H1 (cell line): ENCODE measurements around the gene RELL2. TPM values are rescaled to one million over a fixed set of nuclear protein-coding genes. Genes with fewer than 3 reads are reported as not detected.

Source experiments
- CTCF ChIA-PET: fragments of 300-600 bp; sonication (Branson Sonifier 250); formaldehyde crosslinking; loops from one replicate; lab custom pipeline; 2021; ENCODE audit not compliant: partially characterized antibody; lab: Charles Lee
- POLR2A ChIA-PET: fragments of 300-600 bp; sonication (Branson Sonifier 250); formaldehyde crosslinking; loops from one replicate; lab custom pipeline; 2021; ENCODE audit warnings: inconsistent platforms; ENCODE audit not compliant: partially characterized antibody; lab: Charles Lee
- DNase-seq, 2 experiments: peaks; one replicate each; pipeline versions ENCODE4 v3.0.0 to v3.0.0-alpha.2; 2010 to 2022; ENCODE audit warnings: low spot score in 2 of 2, low read depth in 1 of 2, mixed read lengths in 1 of 2
- FAIRE-seq: peaks from 2 replicates; lab custom pipeline; 2011; peaks lifted over from hg19 to GRCh38; lab: Jason Lieb, UNC
- H2AFZ ChIP-seq: 2 replicates; pipeline ENCODE4 v1.8.1; 2012; ENCODE audit warnings: low read length, inconsistent platforms
- H2AK5ac ChIP-seq: 2 replicates; pipeline ENCODE4 v1.6.1; 2013; ENCODE audit warnings: low read depth, low read length
- H2BK120ac ChIP-seq: replicated peaks from 2 replicates; pipeline ENCODE3; 2013; ENCODE audit warnings: low read depth, low read length, inconsistent platforms
- H2BK12ac ChIP-seq: 2 replicates; pipeline ENCODE4 v1.6.1; 2013; ENCODE audit warnings: low read depth, low read length
- H2BK15ac ChIP-seq: 2 replicates; pipeline ENCODE4 v1.6.1; 2013; ENCODE audit warnings: low read length
- H2BK20ac ChIP-seq: 2 replicates; pipeline ENCODE4 v1.6.1; 2013; ENCODE audit warnings: low read length
- H2BK5ac ChIP-seq: 2 replicates; pipeline ENCODE4 v1.6.1; 2013; ENCODE audit warnings: low read depth, low read length
- H3K14ac ChIP-seq: 2 replicates; pipeline ENCODE4 v1.6.1; 2013; ENCODE audit warnings: inconsistent platforms; ENCODE audit not compliant: insufficient read length
- H3K18ac ChIP-seq: 2 replicates; pipeline ENCODE4 v1.6.1; 2013; ENCODE audit warnings: low read length; ENCODE audit errors: extremely low read depth
- H3K23ac ChIP-seq: 2 replicates; pipeline ENCODE4 v1.6.1; 2013; ENCODE audit warnings: inconsistent platforms; ENCODE audit not compliant: insufficient read length
- H3K23me2 ChIP-seq: 2 replicates; pipeline ENCODE4 v1.6.1; 2013; ENCODE audit warnings: low read depth, low read length
- H3K27ac ChIP-seq: 2 replicates; pipeline ENCODE4 v1.6.1; 2011; ENCODE audit warnings: low read depth, low read length, inconsistent platforms
- H3K27me3 ChIP-seq, 4 experiments: replicated peaks in 1 of 4; 1 replicate in 1 of 4; 2 replicates in 3 of 4; pipeline versions ENCODE4 v1.6.1 to v1.8.1; 2011 to 2013; ENCODE audit warnings: low read length in 3 of 4, mild to moderate bottlenecking in 3 of 4, inconsistent platforms in 2 of 4, mixed read lengths in 2 of 4, moderate library complexity in 1 of 4; ENCODE audit not compliant: control insufficient read depth in 3 of 4, insufficient read depth in 3 of 4; ENCODE audit errors: extremely low read depth in 1 of 4
- H3K36me3 ChIP-seq, 4 experiments: 2 replicates each; pipeline versions ENCODE4 v1.6.1 to v1.8.1; 2011 to 2013; ENCODE audit warnings: mild to moderate bottlenecking in 4 of 4, low read length in 3 of 4, moderate library complexity in 2 of 4, control low read depth in 1 of 4, inconsistent platforms in 1 of 4; ENCODE audit not compliant: insufficient read depth in 4 of 4, control insufficient read depth in 2 of 4
- H3K4ac ChIP-seq: replicated peaks from 2 replicates; pipeline ENCODE3; 2013; ENCODE audit warnings: low read length, low read depth, mixed read lengths, inconsistent platforms; ENCODE audit not compliant: insufficient read length
- H3K4me1 ChIP-seq, 4 experiments: replicated peaks in 1 of 4; 1 replicate in 1 of 4; 2 replicates in 3 of 4; pipeline versions ENCODE4 v1.6.1 to v1.8.1; 2011 to 2013; ENCODE audit warnings: low read length in 3 of 4, inconsistent platforms in 2 of 4, mixed read lengths in 1 of 4; ENCODE audit not compliant: insufficient read depth in 4 of 4, control insufficient read depth in 3 of 4
- H3K4me2 ChIP-seq, 2 experiments: 2 replicates each; pipeline versions ENCODE4 v1.6.1 to v1.8.1; 2011 to 2013; ENCODE audit warnings: low read depth in 2 of 2, low read length in 2 of 2, control low read depth in 1 of 2, inconsistent platforms in 1 of 2, mild to moderate bottlenecking in 1 of 2; ENCODE audit not compliant: insufficient read depth in 1 of 2
- H3K4me3 ChIP-seq, 4 experiments: fragments of 200-600, 300-600 bp in 1 of 4; sonication (generic), shearing (Covaris generic), sonication (Bioruptor Twin) in 1 of 4; 2 replicates each; pipeline versions ENCODE4 v1.5.1 to v1.8.1; 2011 to 2016; ENCODE audit warnings: low read length in 4 of 4, low read depth in 3 of 4, control low read depth in 2 of 4, inconsistent platforms in 2 of 4, mild to moderate bottlenecking in 2 of 4, mixed read lengths in 1 of 4, moderate library complexity in 1 of 4; ENCODE audit not compliant: insufficient read depth in 2 of 4; ENCODE audit errors: extremely low read depth in 1 of 4
- H3K56ac ChIP-seq: replicated peaks from 2 replicates; pipeline ENCODE3; 2013; ENCODE audit warnings: low read depth, mild to moderate bottlenecking, mixed read lengths, low read length, inconsistent platforms; ENCODE audit not compliant: insufficient read length
- H3K79me1 ChIP-seq: 2 replicates; pipeline ENCODE4 v1.6.1; 2013; ENCODE audit warnings: low read depth, low read length, control low read depth
- H3K79me2 ChIP-seq, 2 experiments: 2 replicates each; pipeline versions ENCODE4 v1.6.1 to v1.8.1; 2012 to 2013; ENCODE audit warnings: low read length in 2 of 2, mild to moderate bottlenecking in 2 of 2, inconsistent platforms in 1 of 2; ENCODE audit not compliant: insufficient read depth in 2 of 2, control insufficient read depth in 1 of 2
- H3K9ac ChIP-seq, 4 experiments: replicated peaks in 1 of 4; 1 replicate in 1 of 4; 2 replicates in 3 of 4; pipeline versions ENCODE4 v1.6.1 to v1.8.1; 2011 to 2013; ENCODE audit warnings: low read depth in 3 of 4, low read length in 3 of 4, control low read depth in 2 of 4, mild to moderate bottlenecking in 2 of 4, moderate library complexity in 2 of 4, inconsistent platforms in 1 of 4; ENCODE audit errors: extremely low read depth in 1 of 4
- H3K9me3 ChIP-seq, 2 experiments: 2 replicates each; pipeline versions ENCODE4 v1.6.1 to v1.8.1; 2012 to 2013; ENCODE audit warnings: mild to moderate bottlenecking in 2 of 2, moderate library complexity in 2 of 2, control low read depth in 1 of 2, inconsistent platforms in 1 of 2, low read depth in 1 of 2, low read length in 1 of 2, mixed read lengths in 1 of 2; ENCODE audit not compliant: insufficient read depth in 2 of 2
- H4K20me1 ChIP-seq, 2 experiments: replicated peaks in 1 of 2; 2 replicates each; pipeline versions ENCODE3 to v1.8.1; 2011 to 2013; ENCODE audit warnings: inconsistent platforms in 2 of 2, low read length in 2 of 2, mild to moderate bottlenecking in 1 of 2; ENCODE audit not compliant: insufficient read depth in 2 of 2, control insufficient read depth in 1 of 2
- H4K5ac ChIP-seq: 2 replicates; pipeline ENCODE4 v1.6.1; 2013; ENCODE audit warnings: low read length, low read depth, mixed read lengths, inconsistent platforms; ENCODE audit not compliant: insufficient read length
- H4K8ac ChIP-seq: 2 replicates; pipeline ENCODE4 v1.8.0; 2013; ENCODE audit warnings: mild to moderate bottlenecking, moderate library complexity, low read length, inconsistent platforms; ENCODE audit not compliant: insufficient read depth; ENCODE audit errors: extremely low read depth
- H4K91ac ChIP-seq: replicated peaks from 2 replicates; pipeline ENCODE3; 2013; ENCODE audit warnings: low read length, mixed read lengths, inconsistent platforms; ENCODE audit not compliant: insufficient read length
- BRCA1 ChIP-seq: IDR thresholded peaks from 2 replicates; pipeline ENCODE4 v1.6.1; 2012; ENCODE audit warnings: low read depth, low read length, improper control_type of control experiment
- WGBS, 2 experiments: shearing (Covaris generic) in 1 of 2; methylation state at CpG; one replicate each; pipeline versions ENCODE4 v1.1.6 to v1.1.7; 2013 to 2015; ENCODE audit warnings: low lambda C conversion rate in 2 of 2, mixed read lengths in 2 of 2, inconsistent platforms in 1 of 2, low coverage in 1 of 2, missing lambda C conversion rate in 1 of 2; ENCODE audit not compliant: insufficient replicate concordance in 2 of 2, insufficient coverage in 1 of 2, insufficient read length in 1 of 2; ENCODE audit errors: extremely low coverage in 1 of 2, missing lambda C conversion rate in 1 of 2; 5-methylcytosine and 5-hydroxymethylcytosine counted together
- polyA plus RNA-seq, 7 experiments: library from polyadenylated mRNA; depleted of rRNA in 3 of 7; stranded (reverse) in 5 of 7; unstranded in 2 of 7; fragments of >200 nt in 5 of 7; fragments of 200-250 nt in 2 of 7; gene quantifications; 1 replicate in 5 of 7; 2 replicates in 1 of 7; 4 replicates in 1 of 7; pipeline versions ENCODE4 v1.2.1 to v1.2.3, GENCODE V29; 2011 to 2013; ENCODE audit warnings: missing spikeins in 2 of 7, mixed read lengths in 2 of 7
- total RNA-seq: library from RNA; stranded (reverse); fragmentation: NEBNext Ultra II Directional; extraction: Animal tissue kit (Norgen Biotek cat#: 25700); gene quantifications from 2 replicates; pipeline ENCODE4 v1.2.1, GENCODE V29; 2021

RELL2 gene
- total and polyA plus RNA-seq, 2 of the 8 experiments (the other 6 are each of a cell fraction or from before 2014, with no cell fraction given) = 18.6 to 23.7 TPM

GRCh38 chr5:141602606-141603005 is 34.2 kb upstream of the RELL2 start:
- Histone ChIP-seq H4K8ac (no peak overlapping the region), H3K27ac (no peak overlapping the region), H2BK120ac (no peak overlapping the region), H4K20me1 (peaks cover 8 to 10% of the 10 kb centered on the region in 2 experiments), H3K79me2 (peaks cover 8 to 94% of the 10 kb centered on the region in 2 experiments; a peak in 3 of 4 replicates), H3K18ac (no peak overlapping the region), H3K4me1 (no peaks in the 10 kb centered on the region; a peak in 2 of 7 replicates), H3K36me3 (no peaks in the 10 kb centered on the region), H4K91ac (no peak overlapping the region), H2AFZ (no peak overlapping the region), H3K56ac (no peak overlapping the region), H3K9me3 (no peaks in the 10 kb centered on the region), H3K4me3 (no peak overlapping the region), H3K23me2 (no peaks in the 10 kb centered on the region), H3K4me2 (no peak overlapping the region), H2BK5ac (no peak overlapping the region), H3K4ac (no peak overlapping the region), H2AK5ac (no peak overlapping the region), H3K27me3 (no peaks in the 10 kb centered on the region), H3K9ac (no peak overlapping the region), H2BK20ac (no peak overlapping the region), H3K23ac (no peak overlapping the region), H3K14ac (no peak overlapping the region), H2BK15ac (no peak overlapping the region), H3K79me1 (peaks cover 11% of the 10 kb centered on the region), H4K5ac (no peak overlapping the region), H2BK12ac (no peak overlapping the region)
- 85% methylated on average over 1 of the region's 1 CpG; no CpG with 5 or more reads in 1 of the 2 experiments for WGBS, 2 experiments
- DNase-seq (no peak), FAIRE-seq (no peak)
- ChIA-PET CTCF (interaction anchor here (1.2 to 4.0 kb wide), 6 partner anchors 10 to 40 kb away, joined by 3 to 41 read pairs (median 4); partner anchors contain the start of gene DIAPH1), POLR2A (interaction anchor here (1.0 to 7.9 kb wide), 2 partner anchors 11 to 14 kb away, joined by 4 to 55 read pairs; partner anchors contain the start of gene DIAPH1)
- no peak for TF ChIP-seq BRCA1
